OCI-LY7 (cell line): Measurements from ENCODE around the gene JOSD1. TPM values are rescaled to one million over a fixed set of nuclear protein-coding genes. Genes with fewer than 3 reads are reported as not detected.

Experiments
- BruUV-seq: library from RNA; stranded (reverse); fragments of 400-500 nt; replicated peaks from 2 replicates; lab custom pipeline; 2021; lab: Mats Ljungman, UMichigan
- CTCF ChIA-PET: fragments of 300-600 bp; sonication (Branson Sonifier 250); formaldehyde crosslinking; loops from one replicate; lab custom pipeline; 2022; ENCODE audit warnings: antibody characterized with exemption; ENCODE audit not compliant: unreplicated experiment; lab: Charles Lee
- POLR2A ChIA-PET: fragments of 300-600 bp; sonication (Branson Sonifier 250); formaldehyde crosslinking; loops from one replicate; lab custom pipeline; 2022; ENCODE audit warnings: antibody characterized with exemption; lab: Charles Lee
- DNase-seq: peaks from one replicate; pipeline ENCODE4 v3.0.0-alpha.2; 2015; ENCODE audit warnings: low spot score
- H2AFZ ChIP-seq: fragments of 200-600 bp; sonication (generic), shearing (Covaris generic); 2 replicates; pipeline ENCODE4 v1.6.1; 2014; ENCODE audit warnings: mild to moderate bottlenecking, antibody characterized with exemption, low read length, moderate library complexity
- H3K27ac ChIP-seq: fragments of 200-600 bp; sonication (generic); 2 replicates; pipeline ENCODE4 v1.5.1; 2014; ENCODE audit warnings: mixed run types, low read depth, mild to moderate bottlenecking, moderate library complexity, low read length, inconsistent platforms; ENCODE audit not compliant: poor library complexity, severe bottlenecking
- H3K36me3 ChIP-seq: fragments of 200-600 bp; sonication (generic); 2 replicates; pipeline ENCODE4 v1.6.1; 2014; ENCODE audit warnings: mild to moderate bottlenecking, antibody characterized with exemption, low read length, moderate library complexity, mixed read lengths; ENCODE audit not compliant: insufficient read depth
- H3K4me1 ChIP-seq: fragments of 200-600 bp; sonication (generic); 2 replicates; pipeline ENCODE4 v1.5.1; 2014; ENCODE audit warnings: mild to moderate bottlenecking, low read length; ENCODE audit not compliant: insufficient read depth, poor library complexity, severe bottlenecking
- H3K4me2 ChIP-seq: fragments of 200-600 bp; sonication (generic); 2 replicates; pipeline ENCODE4 v1.6.1; 2014; ENCODE audit warnings: mild to moderate bottlenecking, low read length
- H3K4me3 ChIP-seq: fragments of 200-600 bp; sonication (generic); 2 replicates; pipeline ENCODE4 v1.5.1; 2014; ENCODE audit warnings: mild to moderate bottlenecking, low read depth, low read length; ENCODE audit not compliant: poor library complexity, severe bottlenecking
- H3K79me2 ChIP-seq: fragments of 200-600 bp; sonication (generic); 2 replicates; pipeline ENCODE4 v1.6.1; 2016; ENCODE audit warnings: low read depth, mild to moderate bottlenecking, low read length, moderate library complexity, mixed read lengths; ENCODE audit not compliant: insufficient read depth
- H3K9me2 ChIP-seq: fragments of 200-600 bp; sonication (generic); 2 replicates; pipeline ENCODE4 v1.6.1; 2016; ENCODE audit warnings: mild to moderate bottlenecking, low read length, mixed read lengths; ENCODE audit not compliant: insufficient read depth
- H3K9me3 ChIP-seq: fragments of 200-600 bp; sonication (generic); 2 replicates; pipeline ENCODE4 v1.6.1; 2014; ENCODE audit warnings: mild to moderate bottlenecking, mixed run types, low read length, mixed read lengths
- H4K20me1 ChIP-seq: fragments of 200-600 bp; sonication (generic); 2 replicates; pipeline ENCODE4 v1.6.1; 2014; ENCODE audit warnings: mild to moderate bottlenecking, antibody characterized with exemption, low read length, moderate library complexity, mixed read lengths; ENCODE audit not compliant: insufficient read depth
- CTCF ChIP-seq: fragments of 200-600 bp; sonication (generic); conservative IDR thresholded peaks from 2 replicates; pipeline ENCODE4 v1.5.1; 2014; ENCODE audit warnings: mild to moderate bottlenecking, antibody characterized with exemption, low read length, moderate library complexity, mixed read lengths
- EZH2phosphoT487 ChIP-seq: fragments of 200-600 bp; sonication (generic); IDR thresholded peaks from 2 replicates; pipeline ENCODE4 v1.6.1; 2018; ENCODE audit warnings: low read depth, borderline replicate concordance, mild to moderate bottlenecking, mixed run types, antibody characterized with exemption, low read length, moderate library complexity, mixed read lengths
- intact Hi-C: fragments of 100-400 bp; cut with micrococcal nuclease; formaldehyde crosslinking; loops from one replicate; pipeline ENCODE4 v1.10.0; 2022; ENCODE audit not compliant: unreplicated experiment
- total RNA-seq, 2 experiments: library from RNA; depleted of rRNA in 1 of 2; stranded (reverse); fragments of >200 nt in 1 of 2; shearing (Covaris generic) in 1 of 2; gene quantifications; 2 replicates each; pipeline ENCODE4 v1.2.3, GENCODE V29; 2014 to 2022

JOSD1 gene
- total RNA-seq, 2 experiments from 2014 or later, result 50.4 to 56.3 TPM

GRCh38 chr22:38727530-38728451, 27.0 kb upstream of the JOSD1 start:
- Histone ChIP-seq H3K36me3 (peaks cover 88% of the 10 kb centered on the region), H3K9me2 (no peaks in the 10 kb centered on the region), H3K4me2 (no peak overlapping the region), H2AFZ (no peak overlapping the region), H3K4me1 (no peaks in the 10 kb centered on the region), H3K9me3 (no peaks in the 10 kb centered on the region), H3K4me3 (no peak overlapping the region), H4K20me1 (no peaks in the 10 kb centered on the region), H3K27ac (no peak overlapping the region), H3K79me2 (no peaks in the 10 kb centered on the region)
- BruUV-seq, result no TSS peak
- TF ChIP-seq CTCF (no peak), EZH2phosphoT487 (no peak)
- intact Hi-C loops, result no loop called here
- DNase-seq, result no peak
- ChIA-PET CTCF (no interaction called here), POLR2A (no interaction called here)

- TF ChIP-seq EZH2phosphoT487 (no peak), CTCF (no peak)
- ChIA-PET POLR2A (no interaction called here), CTCF (no interaction called here)
- Histone ChIP-seq H3K9me3 (no peaks in the 10 kb centered on the region), H3K27ac (no peak overlapping the region), H3K9me2 (no peaks in the 10 kb centered on the region), H3K4me3 (no peak overlapping the region), H3K79me2 (no peaks in the 10 kb centered on the region), H4K20me1 (no peaks in the 10 kb centered on the region), H3K36me3 (peaks cover 94% of the 10 kb centered on the region), H3K4me1 (no peaks in the 10 kb centered on the region), H3K4me2 (no peak overlapping the region), H2AFZ (no peak overlapping the region)
- no peak for DNase-seq
- intact Hi-C loops, result no loop called here
- BruUV-seq, result no TSS peak
Observed at GRCh38 chr22:38727123-38727522, 26.4 kb upstream of the JOSD1 start.
